Large intestine (tissue), 3 donors: ENCODE measurements around the gene TNXB. TPM values are rescaled to one million over a fixed set of nuclear protein-coding genes. Genes with fewer than 3 reads are reported as not detected.
"Not testable (repeated sequence)": the region's sequence is repeated elsewhere in the genome, so short reads cannot be mapped to it uniquely, and the experiment has no call there.

Source experiments
- DNase-seq, 2 donors: peaks; one replicate each; pipeline versions ENCODE4 v3.0.0 to v3.0.0-alpha.2; 2013
- H3K27ac ChIP-seq: one replicate; pipeline ENCODE4 v1.5.1; 2013; ENCODE audit warnings: low read length
- H3K27me3 ChIP-seq: 2 replicates; pipeline ENCODE4 v1.6.1; 2013; ENCODE audit warnings: low read length; ENCODE audit not compliant: control insufficient read depth, insufficient read depth
- H3K36me3 ChIP-seq: 2 replicates; pipeline ENCODE4 v1.6.1; 2013; ENCODE audit warnings: low read length; ENCODE audit not compliant: control insufficient read depth, insufficient read depth
- H3K4me1 ChIP-seq: one replicate; pipeline ENCODE4 v1.6.1; 2013; ENCODE audit warnings: low read length; ENCODE audit not compliant: control insufficient read depth, insufficient read depth
- H3K4me3 ChIP-seq: one replicate; pipeline ENCODE4 v1.5.1; 2013; ENCODE audit warnings: low read length
- H3K9me3 ChIP-seq: one replicate; pipeline ENCODE4 v1.6.1; 2013; ENCODE audit warnings: mild to moderate bottlenecking, low read depth, low read length, moderate library complexity; ENCODE audit not compliant: control insufficient read depth
- WGBS: methylation state at CpG from one replicate; pipeline ENCODE4 v1.1.5; 2013; ENCODE audit warnings: low lambda C conversion rate; ENCODE audit not compliant: insufficient coverage; 5-methylcytosine and 5-hydroxymethylcytosine counted together
- polyA plus RNA-seq: library from polyadenylated mRNA; unstranded; fragments of 120-200 nt; gene quantifications from one replicate; pipeline ENCODE4 v1.2.1, GENCODE V29; 2013

TNXB gene
- polyA plus RNA-seq, 1 donor, result 17.5 TPM

DNA sequence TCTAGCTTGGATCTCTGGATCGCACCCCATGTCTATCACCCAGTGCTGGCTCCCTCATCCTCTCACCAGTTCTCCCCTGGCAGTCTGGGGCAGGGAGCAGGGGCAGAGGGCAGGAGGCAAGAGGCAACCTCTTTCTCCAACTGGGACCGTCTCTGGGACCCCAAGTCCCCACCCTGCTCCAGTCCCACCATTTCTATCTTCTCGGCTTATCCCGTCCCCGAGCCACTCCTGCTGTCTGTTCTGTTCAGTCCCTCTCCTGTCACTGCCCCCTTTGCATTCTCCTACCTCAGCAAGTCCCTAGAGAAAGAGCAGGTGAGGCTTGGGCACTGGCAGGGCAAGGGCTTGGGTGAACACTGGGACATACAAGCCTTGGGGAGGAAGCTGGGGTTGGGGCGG, 625 bp upstream of the TNXB start:
- no peak for DNase-seq
- H3K27me3 ChIP-seq, result no peaks in the 10 kb centered on the region
- 50% methylated on average over 2 of the region's 6 CpGs for WGBS
- H3K36me3 ChIP-seq, result no peaks in the 10 kb centered on the region
- H3K9me3 ChIP-seq, result no peaks in the 10 kb centered on the region
- H3K27ac ChIP-seq, result no peak overlapping the region
- peaks cover 34% of the 10 kb centered on the region for H3K4me1 ChIP-seq
- H3K4me3 ChIP-seq, result no peak overlapping the region

- peaks cover 29% of the 10 kb centered on the region for H3K4me1 ChIP-seq
- no peaks in the 10 kb centered on the region for H3K27me3 ChIP-seq
- no peak overlapping the region for H3K27ac ChIP-seq
- WGBS, result 20% methylated on average over 1 of the region's 6 CpGs
- peak overlapping the region; percentile 26 for H3K4me3 ChIP-seq
- H3K36me3 ChIP-seq, result no peaks in the 10 kb centered on the region
- no peak for DNase-seq
- H3K9me3 ChIP-seq, result no peaks in the 10 kb centered on the region
Measured at GRCh38 chr6:32108727-32109113, 418 bp downstream of the TNXB start.

GRCh38 chr6:32108094-32108627, 977 bp downstream of the TNXB start:
- H3K27ac ChIP-seq, result no peak overlapping the region
- H3K4me1 ChIP-seq, result peaks cover 24% of the 10 kb centered on the region
- H3K27me3 ChIP-seq, result no peaks in the 10 kb centered on the region
- H3K9me3 ChIP-seq, result no peaks in the 10 kb centered on the region
- WGBS, result no CpG with 5 or more reads among the region's 15 CpGs
- H3K36me3 ChIP-seq, result no peaks in the 10 kb centered on the region
- H3K4me3 ChIP-seq, result peak overlapping the region; percentile 26
- peak in 1 of 2 donors; percentile 72 for DNase-seq

- no peak overlapping the region for H3K4me3 ChIP-seq
- no peaks in the 10 kb centered on the region for H3K36me3 ChIP-seq
- H3K27me3 ChIP-seq, result no peaks in the 10 kb centered on the region
- no peak for DNase-seq
- H3K9me3 ChIP-seq, result no peaks in the 10 kb centered on the region
- WGBS, result no CpG with 5 or more reads among the region's 1 CpG
- H3K4me1 ChIP-seq, result peaks cover 24% of the 10 kb centered on the region
- H3K27ac ChIP-seq, result no peak overlapping the region
Measured at GRCh38 chr6:32107406-32107805, 1.7 kb downstream of the TNXB start.

GRCh38 chr6:32105433-32105832, 3.7 kb downstream of the TNXB start:
- no peak overlapping the region for H3K4me3 ChIP-seq
- no peaks in the 10 kb centered on the region for H3K36me3 ChIP-seq
- H3K27ac ChIP-seq, result no peak overlapping the region
- H3K9me3 ChIP-seq, result no peaks in the 10 kb centered on the region
- DNase-seq, result no peak
- H3K27me3 ChIP-seq, result no peaks in the 10 kb centered on the region
- 90% methylated on average over 2 of the region's 4 CpGs for WGBS
- H3K4me1 ChIP-seq, result peaks cover 24% of the 10 kb centered on the region

- H3K36me3 ChIP-seq, result no peaks in the 10 kb centered on the region
- no peak overlapping the region for H3K27ac ChIP-seq
- 50% methylated on average over 2 of the region's 3 CpGs for WGBS
- no peak overlapping the region for H3K4me3 ChIP-seq
- peaks cover 10% of the 10 kb centered on the region for H3K27me3 ChIP-seq
- DNase-seq, result no peak
- H3K4me1 ChIP-seq, result peaks cover 5% of the 10 kb centered on the region
- H3K9me3 ChIP-seq, result peaks cover 2% of the 10 kb centered on the region
Measured at GRCh38 chr6:32102255-32102654, 6.9 kb downstream of the TNXB start.

DNA sequence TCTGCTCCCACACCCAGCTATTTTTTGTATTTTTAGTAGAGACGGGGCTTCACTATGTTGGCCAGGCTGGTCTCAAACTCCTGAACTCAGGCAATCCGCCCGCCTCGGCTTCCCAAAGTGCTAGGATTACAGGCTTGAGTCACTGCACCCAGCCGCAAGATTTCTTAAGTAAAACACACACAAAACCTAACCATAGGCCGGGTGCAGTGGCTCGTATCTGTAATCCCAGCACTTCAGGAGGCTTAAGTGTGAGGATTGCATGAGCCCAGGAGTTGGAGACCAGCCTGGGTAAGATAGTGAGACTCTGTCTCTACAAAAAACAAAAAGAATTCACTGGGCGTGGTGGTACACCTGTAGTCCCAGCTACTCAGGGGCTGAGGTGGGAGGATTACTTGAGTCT, 8.9 kb downstream of the TNXB start:
- H3K27me3 ChIP-seq, result peaks cover 31% of the 10 kb centered on the region
- H3K27ac ChIP-seq, H3K4me1 ChIP-seq, H3K36me3 ChIP-seq, H3K4me3 ChIP-seq, DNase-seq: not testable (repeated sequence)
- H3K9me3 ChIP-seq, result peaks cover 15% of the 10 kb centered on the region
- no CpG with 5 or more reads among the region's 8 CpGs for WGBS

DNA sequence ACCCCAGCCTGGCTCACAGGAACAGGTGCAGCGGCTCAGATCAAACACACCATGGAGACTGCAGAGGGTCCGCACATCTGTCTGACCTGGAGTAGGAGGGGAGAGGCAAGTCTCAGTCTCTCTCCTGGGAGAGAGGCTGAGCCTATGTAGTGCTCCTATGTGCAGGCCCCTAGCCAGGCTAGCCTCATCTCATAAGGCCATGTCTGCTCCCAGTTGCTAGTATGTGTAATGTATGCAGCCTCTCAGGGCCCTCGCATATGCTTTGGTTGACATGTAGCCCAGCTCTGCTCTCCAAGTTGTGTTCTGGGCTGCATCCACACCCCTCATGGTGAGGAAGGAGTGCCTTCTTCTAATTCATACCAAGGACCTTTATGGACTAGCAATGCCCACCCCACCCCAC, 11.8 kb downstream of the TNXB start:
- peaks cover 7% of the 10 kb centered on the region for H3K4me1 ChIP-seq
- WGBS, result no CpG with 5 or more reads among the region's 3 CpGs
- peaks cover 15% of the 10 kb centered on the region for H3K9me3 ChIP-seq
- no peak overlapping the region for H3K4me3 ChIP-seq
- peaks cover 39% of the 10 kb centered on the region for H3K27me3 ChIP-seq
- no peak overlapping the region for H3K27ac ChIP-seq
- no peak for DNase-seq
- H3K36me3 ChIP-seq, result no peaks in the 10 kb centered on the region

DNA sequence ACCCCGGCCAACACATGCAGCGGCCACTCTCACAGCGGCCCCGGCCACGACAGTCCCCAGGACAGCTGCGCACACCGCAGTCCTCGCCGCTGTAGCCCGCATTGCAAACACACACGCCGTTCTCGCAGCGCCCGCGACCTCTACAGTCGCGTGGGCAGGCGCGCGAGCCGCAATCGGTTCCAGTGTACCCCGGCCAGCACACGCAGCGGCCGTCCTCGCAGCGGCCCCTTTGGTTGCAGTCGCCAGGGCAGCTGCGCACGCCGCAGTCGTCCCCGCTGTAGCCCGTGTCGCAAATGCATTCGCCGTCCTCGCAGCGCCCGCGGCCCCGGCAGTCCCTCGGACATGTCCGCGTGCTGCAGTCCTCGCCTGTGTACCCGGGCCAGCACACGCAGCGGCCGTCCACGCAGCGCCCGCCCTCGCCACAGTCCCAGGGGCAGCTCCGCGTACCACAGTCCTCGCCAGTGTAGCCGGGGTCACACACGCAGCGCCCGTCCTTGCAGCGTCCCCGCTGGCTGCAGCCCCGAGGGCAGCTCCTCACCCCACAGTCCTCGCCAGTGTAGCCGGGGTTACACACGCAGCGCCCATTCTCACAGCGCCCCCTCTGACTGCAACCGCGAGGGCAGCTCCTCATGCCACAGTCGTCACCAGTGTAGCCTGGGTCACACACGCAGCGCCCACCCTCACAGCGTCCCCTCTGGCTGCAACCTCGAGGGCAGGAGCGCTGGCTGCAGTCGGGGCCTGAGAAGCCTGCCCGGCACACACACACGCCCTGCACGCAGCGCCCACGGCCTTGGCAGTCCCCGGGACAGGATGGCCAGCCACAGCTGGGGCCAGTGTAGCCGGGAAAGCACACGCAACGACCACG, 12.5 kb downstream of the TNXB start:
- Histone ChIP-seq H3K4me1 (peaks cover 9% of the 10 kb centered on the region), H3K27me3 (peaks cover 39% of the 10 kb centered on the region), H3K27ac (no peak overlapping the region), H3K9me3 (peaks cover 15% of the 10 kb centered on the region), H3K4me3 (no peak overlapping the region), H3K36me3 (no peaks in the 10 kb centered on the region)
- no peak for DNase-seq
- WGBS, result no CpG with 5 or more reads among the region's 90 CpGs

GRCh38 chr6:32096087-32096393, 13.1 kb downstream of the TNXB start:
- Histone ChIP-seq H3K4me3 (no peak overlapping the region), H3K27me3 (peaks cover 39% of the 10 kb centered on the region), H3K27ac (no peak overlapping the region), H3K4me1 (peaks cover 9% of the 10 kb centered on the region), H3K36me3 (no peaks in the 10 kb centered on the region), H3K9me3 (peaks cover 15% of the 10 kb centered on the region)
- no peak for DNase-seq
- whole genome bisulfite sequencing, result no CpG with 5 or more reads among the region's 36 CpGs
